Fibroblast of mammary gland (primary cell): Measurements from ENCODE around the gene HSPG2.

Source experiments
- DNase-seq: peaks from one replicate; pipeline ENCODE4 v3.0.0-alpha.2; 2010; ENCODE audit warnings: low read depth
- H3K4me3 ChIP-seq: 2 replicates; pipeline ENCODE4 v1.5.1; 2011; ENCODE audit warnings: low read depth, mild to moderate bottlenecking, low read length, moderate library complexity; ENCODE audit not compliant: control insufficient read depth
- CTCF ChIP-seq: conservative IDR thresholded peaks from 2 replicates; pipeline ENCODE4 v1.5.1; 2011; ENCODE audit warnings: low read depth, low read length, inconsistent platforms; ENCODE audit not compliant: control insufficient read depth, insufficient read depth

HSPG2 gene

GRCh38 chr1:21914880-21915640 is 22.1 kb downstream of the HSPG2 start:
- TF ChIP-seq CTCF, result no peak
- H3K4me3 ChIP-seq, result no peak overlapping the region
- DNase-seq, result peak; percentile 47

GRCh38 chr1:21914450-21914849 is 22.7 kb downstream of the HSPG2 start:
- no peak for DNase-seq
- no peak for TF ChIP-seq CTCF
- no peak overlapping the region for H3K4me3 ChIP-seq

GRCh38 chr1:21913763-21914162 is 23.3 kb downstream of the HSPG2 start:
- no peak overlapping the region for H3K4me3 ChIP-seq
- no peak for DNase-seq
- no peak for TF ChIP-seq CTCF

- no peak overlapping the region for H3K4me3 ChIP-seq
- no peak for DNase-seq
- TF ChIP-seq CTCF, result no peak
These were observed 23.9 kb downstream of the HSPG2 start for GRCh38 chr1:21913258-21913657.

GRCh38 chr1:21912038-21912758 is 24.9 kb downstream of the HSPG2 start:
- H3K4me3 ChIP-seq, result no peak overlapping the region
- no peak for TF ChIP-seq CTCF
- no peak for DNase-seq

- peak; percentile 71 for DNase-seq
- TF ChIP-seq CTCF, result no peak
These were observed 25.7 kb downstream of the HSPG2 start for GRCh38 chr1:21911205-21912001.

More at GRCh38 chr1:21911205-21912001, 25.7 kb downstream of the HSPG2 start:
- H3K4me3 ChIP-seq, result no peak overlapping the region
